Astrocyte of the cerebellum (primary cell): ENCODE measurements around the gene FKTN.

Experiments
- DNase-seq: peaks from one replicate; pipeline ENCODE4 v3.0.0-alpha.2; 2011; ENCODE audit warnings: low read depth
- H3K4me3 ChIP-seq: 2 replicates; pipeline ENCODE4 v1.5.1; 2011; ENCODE audit warnings: mild to moderate bottlenecking, low read depth, low read length, moderate library complexity
- CTCF ChIP-seq: IDR thresholded peaks from 2 replicates; pipeline ENCODE4 v1.5.1; 2012; ENCODE audit warnings: low read length, low read depth, moderate library complexity, mild to moderate bottlenecking; ENCODE audit errors: missing control alignments
- in situ Hi-C: cut with HindIII; loops from 2 replicates; pipeline ENCODE4 v1.10.0; 2017; ENCODE audit warnings: low sequenced_read_pairs

Gene FKTN

DNA sequence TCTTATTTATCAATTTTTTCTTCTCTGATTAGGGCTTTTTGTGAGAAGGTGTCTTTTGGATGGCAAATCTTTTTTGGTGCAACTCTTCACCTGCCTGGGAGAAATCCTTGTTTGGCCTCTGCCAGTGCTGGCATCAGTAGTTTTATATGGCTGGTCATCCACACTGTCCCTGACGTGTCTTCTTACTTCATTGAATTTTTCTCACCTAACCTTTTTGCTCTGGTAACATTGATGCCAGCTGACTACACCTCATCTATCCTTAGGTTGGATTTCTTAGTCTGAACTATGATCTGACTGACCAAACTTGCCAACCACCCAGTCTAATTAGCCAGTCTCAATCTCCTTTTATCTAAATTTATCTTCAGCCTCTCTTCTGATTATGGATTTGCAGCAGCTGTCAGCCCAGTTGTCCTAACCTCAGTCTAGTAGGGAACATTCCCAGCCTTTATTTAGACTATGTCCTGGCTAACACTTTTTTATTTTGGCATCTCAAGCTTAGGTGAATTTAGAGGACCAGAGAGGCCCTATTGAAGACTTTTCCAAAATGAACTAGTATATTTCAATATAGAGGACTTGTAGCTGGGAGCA is 125.9 kb downstream of the FKTN start:
- no peak for DNase-seq
- H3K4me3 ChIP-seq = no peak overlapping the region
- in situ Hi-C loops = no loop called here
- TF ChIP-seq CTCF = no peak

DNA sequence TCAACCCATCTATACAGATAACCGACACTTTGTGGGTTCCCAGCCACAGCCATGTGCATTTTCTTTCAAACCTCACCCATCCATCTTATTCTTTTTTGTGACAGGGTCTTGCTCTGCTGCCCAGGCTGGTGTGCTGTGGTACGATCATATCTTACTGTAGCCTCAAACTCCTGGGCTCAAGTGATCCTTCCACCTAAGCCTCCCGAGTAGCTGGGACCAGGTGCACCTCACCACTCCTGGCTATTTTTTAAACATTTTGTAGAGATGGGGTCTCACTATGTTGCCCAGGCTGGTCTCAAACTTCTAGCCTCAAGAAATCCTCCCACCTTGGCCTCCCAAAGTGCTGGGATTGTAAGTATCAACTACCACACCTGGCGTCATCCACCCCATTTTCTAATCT is 129.0 kb downstream of the FKTN start:
- no peak for DNase-seq
- no peak overlapping the region for H3K4me3 ChIP-seq
- TF ChIP-seq CTCF = no peak
- in situ Hi-C loops = no loop called here
